NCI-H1105 treated with DMSO at 0.1 percent for 48 hours (cell line): ENCODE data around the gene APOBEC3G.
"Not testable (repeated sequence)": the region's sequence is repeated elsewhere in the genome, so short reads cannot be mapped to it uniquely, and the experiment has no call there.

Source experiments
- DNase-seq: peaks from one replicate; lab custom pipeline; 2025; lab: John Stamatoyannopoulos, UW

Gene APOBEC3G

DNA sequence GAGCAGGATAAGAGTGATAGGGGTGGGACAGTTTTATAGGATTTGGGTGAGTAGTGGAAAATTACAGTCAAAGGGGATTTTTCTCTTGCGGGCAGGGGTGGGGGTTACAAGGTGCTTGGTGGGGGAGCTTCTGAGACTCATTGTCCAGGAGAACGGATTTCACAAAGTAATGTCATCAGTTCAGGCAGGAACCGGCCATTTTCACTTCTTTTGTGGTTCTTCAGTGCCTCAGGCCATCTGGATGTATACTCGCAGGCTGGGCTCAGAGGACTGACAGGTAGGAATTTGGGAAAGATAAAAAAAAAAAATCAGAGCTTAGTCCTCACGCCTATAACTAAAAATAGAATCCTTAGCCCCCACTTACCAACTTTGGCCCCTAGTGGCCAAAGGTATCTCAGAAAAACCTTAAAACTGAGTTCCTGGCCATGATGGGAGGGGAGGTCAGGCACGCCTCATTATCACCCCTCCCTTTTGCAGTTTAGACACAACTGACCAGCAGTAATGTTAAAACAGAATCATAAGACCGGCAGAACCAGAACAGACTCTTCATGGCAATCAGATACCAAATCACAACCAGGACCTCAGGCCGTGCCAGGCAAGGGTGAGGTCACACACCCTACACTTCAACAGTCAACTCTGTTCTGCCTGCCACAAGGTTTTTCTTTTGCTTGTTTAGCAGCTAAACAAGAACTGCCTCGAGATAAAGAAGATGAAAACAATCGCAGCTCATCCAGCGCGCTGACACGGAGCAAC is 8.9 kb upstream of the APOBEC3G start:
- DNase-seq, result no peak

- no peak for DNase-seq
These were observed 6.9 kb upstream of the APOBEC3G start for GRCh38 chr22:39070186-39070585.

GRCh38 chr22:39072581-39072981 is 4.5 kb upstream of the APOBEC3G start:
- not testable (repeated sequence) for DNase-seq

DNA sequence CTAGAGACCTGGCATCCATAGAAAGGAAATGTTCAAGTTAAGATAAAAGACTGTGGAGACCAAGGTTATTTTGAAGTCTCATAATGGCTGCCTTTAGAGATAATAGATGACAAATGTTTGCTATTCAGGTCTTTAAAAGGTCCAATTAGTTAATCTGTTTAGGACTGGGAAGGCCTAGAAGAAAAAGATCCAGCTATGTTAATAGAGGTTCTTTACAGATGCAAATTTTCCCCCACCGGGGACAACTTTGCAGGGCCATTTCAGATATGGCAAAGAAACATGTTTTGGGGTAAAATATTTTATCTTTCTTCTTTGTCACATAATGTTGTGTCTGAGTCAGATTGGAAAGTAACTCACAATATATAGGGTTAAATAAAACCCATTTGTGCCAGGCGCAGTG is 3.1 kb upstream of the APOBEC3G start:
- no peak for DNase-seq

- not testable (repeated sequence) for DNase-seq
These were observed 685 bp upstream of the APOBEC3G start for GRCh38 chr22:39076155-39077025.

DNA sequence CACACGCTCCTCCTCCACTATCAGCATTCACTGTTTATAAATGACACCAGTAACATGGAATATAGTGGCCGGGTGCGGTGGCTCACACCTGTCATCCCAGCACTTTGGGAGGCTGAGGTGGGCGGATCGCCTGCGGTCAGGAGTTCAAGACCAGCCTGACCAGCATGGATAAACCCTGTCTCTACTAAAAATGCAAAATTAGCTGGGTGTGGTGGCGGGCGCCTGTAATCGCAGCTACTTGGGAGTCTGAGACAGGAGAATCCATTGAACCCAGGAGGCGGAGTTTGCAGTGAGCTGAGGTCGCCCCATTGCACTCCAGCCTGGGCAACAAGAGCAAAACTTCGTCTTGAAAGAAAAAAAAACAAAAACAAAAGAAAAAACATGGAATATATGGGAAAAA is 837 bp downstream of the APOBEC3G start:
- not testable (repeated sequence) for DNase-seq

- no peak for DNase-seq
These were observed 1.3 kb downstream of the APOBEC3G start for GRCh38 chr22:39078329-39078728.

DNA sequence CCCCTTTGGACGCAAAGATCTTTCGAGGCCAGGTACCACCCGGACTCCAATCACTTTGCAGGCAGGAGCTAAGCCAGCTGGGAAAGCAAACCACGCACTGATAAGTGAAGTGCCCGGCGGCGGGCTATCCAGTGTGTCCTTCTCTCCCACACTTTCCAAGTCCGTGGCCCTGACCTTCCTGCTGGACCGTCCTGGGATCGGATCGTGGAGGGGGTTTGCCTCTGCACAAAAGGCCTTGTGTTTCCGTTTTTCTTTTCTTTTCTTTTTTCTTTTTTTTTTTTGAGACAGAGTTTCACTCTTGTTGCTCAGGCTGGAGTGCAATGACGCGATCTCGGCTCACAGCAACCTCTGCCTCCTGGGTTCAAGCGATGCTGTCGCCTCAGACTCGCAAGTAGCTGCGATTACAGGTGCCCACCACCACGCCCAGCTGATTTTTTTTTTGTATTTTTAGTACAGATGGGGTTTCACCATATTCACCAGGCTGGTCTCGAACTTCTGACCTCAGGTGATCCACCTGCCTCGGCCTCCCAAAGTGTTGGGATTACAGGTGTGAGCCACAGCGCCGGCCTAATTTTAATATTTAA is 2.1 kb downstream of the APOBEC3G start:
- not testable (repeated sequence) for DNase-seq

- DNase-seq, result no peak
These were observed 3.1 kb downstream of the APOBEC3G start for GRCh38 chr22:39080052-39080762.

GRCh38 chr22:39081016-39081415 is 3.9 kb downstream of the APOBEC3G start:
- DNase-seq, result no peak

DNA sequence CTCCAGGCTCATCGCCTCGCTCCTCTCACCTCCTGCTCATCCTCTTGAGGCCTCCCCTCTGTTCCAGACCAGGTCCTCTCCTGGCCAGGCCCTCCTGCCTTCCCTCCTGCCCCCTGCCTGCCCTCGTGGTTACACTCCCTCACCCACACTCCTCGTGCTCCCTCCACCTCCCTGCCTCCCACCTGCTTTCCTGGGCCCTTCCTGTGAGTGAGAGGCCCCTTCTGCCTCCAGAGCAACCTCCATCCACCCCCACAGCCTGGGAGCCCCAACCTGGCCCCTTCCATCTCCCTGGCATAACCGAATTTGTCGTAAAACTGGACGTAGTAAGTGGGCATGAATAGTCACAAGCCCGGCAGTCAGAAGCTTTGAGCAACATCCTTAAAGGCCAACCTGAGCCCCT is 4.5 kb downstream of the APOBEC3G start:
- DNase-seq, result no peak

- no peak for DNase-seq
These were observed 6.4 kb downstream of the APOBEC3G start for GRCh38 chr22:39083212-39084165.

- DNase-seq, result no peak
These were observed 7.6 kb downstream of the APOBEC3G start for GRCh38 chr22:39084666-39085065.

DNA sequence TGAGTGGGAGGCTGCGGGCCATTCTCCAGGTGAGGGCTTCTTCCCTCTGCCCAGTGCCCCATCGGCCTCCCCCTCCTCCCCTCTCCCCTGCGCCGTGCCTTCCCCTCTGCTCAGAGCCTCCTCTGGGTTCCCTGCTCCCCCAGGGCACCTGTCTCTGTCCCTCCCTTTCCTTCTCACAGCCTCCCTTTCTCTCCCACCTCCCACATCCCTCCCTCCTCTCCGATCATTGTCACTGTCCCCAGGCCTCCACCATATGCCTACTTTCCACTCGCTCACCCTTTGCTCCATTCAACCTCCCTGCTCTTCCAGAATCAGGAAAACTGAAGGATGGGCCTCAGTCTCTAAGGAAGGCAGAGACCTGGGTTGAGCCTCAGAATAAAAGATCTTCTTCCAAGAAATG is 10.0 kb downstream of the APOBEC3G start:
- DNase-seq, result no peak

DNA sequence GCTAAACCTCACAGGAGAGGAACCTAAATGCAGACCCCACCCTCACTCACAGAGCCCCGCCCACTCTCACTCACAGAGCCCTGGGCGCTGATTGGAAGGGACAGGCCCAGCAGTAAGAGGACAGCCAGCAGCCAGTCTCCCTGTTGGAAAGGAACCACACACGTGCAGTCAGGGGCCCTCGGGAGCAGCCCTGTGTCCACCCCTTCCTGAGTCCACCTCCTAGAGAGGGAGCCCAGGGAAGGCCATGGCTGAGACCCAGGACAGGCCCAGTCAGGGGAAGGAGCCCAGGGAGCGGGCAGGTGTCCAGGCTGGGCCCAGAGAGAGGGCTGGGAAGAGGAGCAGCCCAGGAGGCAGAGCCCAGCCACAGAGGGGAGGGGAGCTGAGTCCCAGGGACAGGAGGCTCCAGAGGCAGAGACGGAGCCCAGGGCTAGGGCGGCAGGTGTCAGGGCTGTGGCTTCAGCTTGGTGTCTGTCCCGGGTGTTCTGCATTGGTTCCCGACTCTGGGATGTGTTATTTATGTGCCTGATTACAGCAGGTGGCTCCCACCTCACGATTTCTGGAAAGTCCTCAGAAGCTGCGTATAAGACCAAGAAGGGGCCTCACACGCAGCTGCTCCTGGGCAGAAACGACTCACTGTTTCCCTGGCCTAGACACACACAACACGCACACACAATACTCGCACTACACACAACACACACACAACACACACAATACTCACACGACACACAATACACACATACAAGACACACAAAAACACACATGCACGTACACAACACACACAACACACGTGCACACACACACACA is 11.0 kb downstream of the APOBEC3G start:
- DNase-seq, result peak; percentile 7

GRCh38 chr22:39088685-39089032 is 11.6 kb downstream of the APOBEC3G start:
- no peak for DNase-seq

DNA sequence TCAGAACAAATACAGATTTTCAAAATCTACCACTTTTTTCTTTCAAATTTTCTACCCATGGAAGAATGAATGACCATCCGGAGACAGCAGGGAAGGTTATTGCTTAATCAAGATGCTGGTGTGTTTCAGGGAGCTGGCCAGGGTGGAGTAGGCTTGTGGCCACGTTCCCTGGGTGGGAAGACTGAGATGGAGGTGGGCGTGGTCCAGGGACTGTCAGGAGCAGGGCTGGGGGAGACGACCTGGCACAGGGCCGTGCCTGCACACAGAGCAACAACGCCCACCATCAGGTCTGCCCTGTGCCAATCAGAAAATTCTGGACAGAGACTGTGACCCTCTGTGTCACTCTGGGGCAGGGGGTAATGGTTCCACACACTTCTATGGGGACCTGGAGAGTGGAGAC is 12.9 kb downstream of the APOBEC3G start:
- no peak for DNase-seq

GRCh38 chr22:39090426-39091064 is 13.5 kb downstream of the APOBEC3G start:
- no peak for DNase-seq

DNA sequence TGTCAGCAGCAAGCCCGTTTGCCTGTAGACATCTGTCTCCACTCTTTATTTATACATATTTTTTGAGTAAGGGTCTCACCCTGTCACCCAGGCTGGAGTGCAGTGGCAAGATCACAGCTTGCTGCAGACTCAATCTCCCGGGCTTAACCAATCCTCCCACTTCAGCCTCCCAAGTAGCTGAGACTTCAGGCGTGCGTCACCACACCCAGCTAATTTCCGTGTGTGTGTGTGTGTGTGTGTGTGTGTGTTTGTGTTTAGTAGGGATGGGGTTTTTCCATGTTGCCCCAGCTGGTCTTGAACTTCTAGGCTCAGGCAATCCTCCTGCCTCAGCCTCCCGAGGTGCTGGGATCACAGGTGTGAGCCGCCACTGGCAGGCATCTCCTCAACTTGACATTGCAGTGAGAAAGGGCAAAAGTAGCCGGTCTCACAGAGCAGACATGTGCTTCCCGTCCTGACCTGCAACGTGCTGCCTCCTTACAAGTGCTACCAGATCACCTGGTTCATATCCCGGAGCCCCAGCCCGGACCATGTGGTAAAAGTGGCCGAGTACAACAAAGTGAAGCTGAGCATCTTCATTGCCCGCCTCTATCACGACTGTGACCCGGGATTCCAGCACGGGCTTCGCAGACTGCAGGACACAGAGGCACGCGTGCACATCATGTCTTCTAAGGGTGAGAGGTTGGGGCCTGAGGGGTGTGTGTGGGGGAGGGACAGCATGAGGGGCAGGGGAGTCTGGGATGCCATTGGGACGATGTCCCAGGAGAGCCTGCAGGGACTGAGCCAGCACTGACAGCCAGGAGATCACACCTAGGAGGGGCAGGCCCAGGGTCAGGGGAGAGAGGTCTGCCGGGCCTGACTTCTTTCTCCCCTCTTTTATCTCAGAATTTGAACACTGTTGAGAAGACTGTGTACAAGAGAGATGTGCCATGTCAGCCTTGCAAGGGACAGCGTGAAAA is 14.3 kb downstream of the APOBEC3G start:
- DNase-seq, result no peak
